Mucosa of rectum (tissue), 2 donors: ENCODE results near the gene IL34.
A peak's percentile ranks its signal among the peaks of the same experiment; 100 is the strongest.
"Not testable (repeated sequence)": the region's sequence is repeated elsewhere in the genome, so short reads cannot be mapped to it uniquely, and the experiment has no call there.

Experiments used
- H3K27ac ChIP-seq, 2 donors: one replicate each; pipeline ENCODE4 v1.7.0; 2013; ENCODE audit warnings: inconsistent platforms in 2 of 2, low read depth in 2 of 2, low read length in 2 of 2
- H3K27me3 ChIP-seq, 2 donors: one replicate each; pipeline ENCODE4 v1.7.0; 2013; ENCODE audit warnings: low read length in 2 of 2; ENCODE audit not compliant: control insufficient read depth in 2 of 2, insufficient read depth in 2 of 2
- H3K36me3 ChIP-seq, 2 donors: one replicate each; pipeline ENCODE4 v1.7.0; 2013; ENCODE audit warnings: low read length in 2 of 2; ENCODE audit not compliant: control insufficient read depth in 2 of 2, insufficient read depth in 2 of 2
- H3K4me1 ChIP-seq, 2 donors: one replicate each; pipeline ENCODE4 v1.7.0; 2013; ENCODE audit warnings: low read length in 2 of 2, mild to moderate bottlenecking in 1 of 2; ENCODE audit not compliant: control insufficient read depth in 2 of 2, insufficient read depth in 2 of 2
- H3K4me3 ChIP-seq, 2 donors: one replicate each; pipeline ENCODE4 v1.7.0; 2013; ENCODE audit warnings: low read length in 2 of 2
- H3K9ac ChIP-seq, 2 donors: one replicate each; pipeline ENCODE4 v1.7.0; 2013; ENCODE audit warnings: low read length in 2 of 2, low read depth in 1 of 2, mild to moderate bottlenecking in 1 of 2
- H3K9me3 ChIP-seq, 2 donors: one replicate each; pipeline ENCODE4 v1.7.0; 2013; ENCODE audit warnings: low read length in 2 of 2; ENCODE audit not compliant: control insufficient read depth in 2 of 2
- donor health status: healthy.
- donor health status: Normal muscosa, but diverticular disease.

Gene IL34

GRCh38 chr16:70632273-70632672, 14.1 kb upstream of the IL34 start:
- Histone ChIP-seq H3K27ac (no peak overlapping the region), H3K9ac (no peak overlapping the region), H3K9me3 (no peaks in the 10 kb centered on the region), H3K36me3 (no peaks in the 10 kb centered on the region), H3K4me3 (no peak overlapping the region), H3K27me3 (no peaks in the 10 kb centered on the region), H3K4me1 (no peaks in the 10 kb centered on the region)

- not testable (repeated sequence) for H3K27ac ChIP-seq, H3K4me3 ChIP-seq
Observed at GRCh38 chr16:70633617-70634016, 12.7 kb upstream of the IL34 start.

GRCh38 chr16:70634861-70635260, 11.5 kb upstream of the IL34 start:
- H3K9me3 ChIP-seq, result no peaks in the 10 kb centered on the region
- no peak overlapping the region for H3K9ac ChIP-seq
- no peak overlapping the region for H3K4me3 ChIP-seq
- H3K27ac ChIP-seq, result no peak overlapping the region
- H3K36me3 ChIP-seq, result no peaks in the 10 kb centered on the region
- H3K4me1 ChIP-seq, result no peaks in the 10 kb centered on the region
- no peaks in the 10 kb centered on the region for H3K27me3 ChIP-seq

More at GRCh38 chr16:70633617-70634016, 12.7 kb upstream of the IL34 start:
- not testable (repeated sequence) for H3K27me3 ChIP-seq, H3K4me1 ChIP-seq, H3K9me3 ChIP-seq, H3K9ac ChIP-seq, H3K36me3 ChIP-seq

- H3K4me1 ChIP-seq, result no peaks in the 10 kb centered on the region
Observed at GRCh38 chr16:70635336-70636016, 10.9 kb upstream of the IL34 start.

GRCh38 chr16:70638814-70639792, 7.3 kb upstream of the IL34 start:
- H3K27me3 ChIP-seq, result no peaks in the 10 kb centered on the region
- no peak overlapping the region for H3K9ac ChIP-seq
- no peak overlapping the region for H3K4me3 ChIP-seq
- H3K4me1 ChIP-seq, result no peaks in the 10 kb centered on the region
- H3K9me3 ChIP-seq, result no peaks in the 10 kb centered on the region
- no peaks in the 10 kb centered on the region for H3K36me3 ChIP-seq
- H3K27ac ChIP-seq, result peak overlapping the region; percentile 17 to 38

More at GRCh38 chr16:70635336-70636016, 10.9 kb upstream of the IL34 start:
- Histone ChIP-seq H3K9ac (no peak overlapping the region), H3K4me3 (no peak overlapping the region), H3K9me3 (no peaks in the 10 kb centered on the region), H3K27ac (no peak overlapping the region), H3K36me3 (no peaks in the 10 kb centered on the region), H3K27me3 (no peaks in the 10 kb centered on the region)

- H3K27me3 ChIP-seq, result no peaks in the 10 kb centered on the region
- no peaks in the 10 kb centered on the region for H3K9me3 ChIP-seq
- no peak overlapping the region for H3K27ac ChIP-seq
- no peak overlapping the region for H3K4me3 ChIP-seq
- H3K9ac ChIP-seq, result no peak overlapping the region
- no peaks in the 10 kb centered on the region for H3K4me1 ChIP-seq
- H3K36me3 ChIP-seq, result no peaks in the 10 kb centered on the region
Observed at GRCh38 chr16:70642633-70643032, 3.7 kb upstream of the IL34 start.

- not testable (repeated sequence) for H3K27ac ChIP-seq, H3K9ac ChIP-seq, H3K9me3 ChIP-seq, H3K27me3 ChIP-seq, H3K4me1 ChIP-seq, H3K4me3 ChIP-seq, H3K36me3 ChIP-seq
Observed at GRCh38 chr16:70643264-70643663, 3.1 kb upstream of the IL34 start.

DNA sequence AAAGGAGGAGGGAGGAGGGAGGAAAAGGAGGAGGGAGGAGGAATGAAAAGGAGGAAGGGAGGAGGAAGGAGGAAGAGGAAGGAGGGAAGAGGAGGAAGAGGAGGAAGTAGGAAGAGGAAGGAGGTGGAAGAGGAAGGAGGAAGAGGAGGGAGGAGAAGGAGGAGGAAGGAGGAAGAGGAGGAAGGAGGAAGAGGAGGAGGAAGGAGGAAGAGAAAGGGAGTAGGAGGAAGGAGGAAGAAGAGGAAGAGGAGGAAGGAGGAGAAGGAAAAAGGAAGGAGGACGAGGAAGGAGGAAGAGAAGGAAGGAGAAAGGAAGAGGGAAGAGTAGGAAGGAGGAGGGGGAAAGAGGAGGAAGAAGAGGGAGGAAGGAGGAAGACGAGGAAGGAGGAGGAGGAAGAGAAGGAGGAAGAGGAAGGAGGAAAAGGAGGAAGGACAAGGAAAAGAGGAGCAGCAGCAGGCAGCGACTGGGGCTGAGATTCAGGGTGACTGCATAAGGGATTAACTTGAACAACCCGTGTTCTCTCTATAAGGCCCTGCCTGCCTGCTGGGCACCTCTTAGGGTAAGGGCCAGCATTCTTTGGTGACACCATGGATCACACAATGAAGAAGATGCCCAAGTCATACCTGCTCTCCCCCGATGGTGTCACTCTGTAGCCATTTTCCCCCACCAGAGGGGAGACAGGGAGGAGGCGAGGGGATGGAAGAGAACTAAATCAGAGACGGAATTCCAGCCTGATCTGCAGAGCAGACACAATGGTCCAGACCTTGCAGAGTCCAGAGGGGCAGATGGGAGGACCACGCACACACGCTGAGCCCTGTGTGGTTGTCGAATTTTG, 1.4 kb upstream of the IL34 start:
- Histone ChIP-seq H3K9me3 (no peaks in the 10 kb centered on the region), H3K27ac (no peak overlapping the region), H3K4me3 (no peak overlapping the region), H3K36me3 (no peaks in the 10 kb centered on the region), H3K9ac (no peak overlapping the region), H3K27me3 (no peaks in the 10 kb centered on the region), H3K4me1 (no peaks in the 10 kb centered on the region)

DNA sequence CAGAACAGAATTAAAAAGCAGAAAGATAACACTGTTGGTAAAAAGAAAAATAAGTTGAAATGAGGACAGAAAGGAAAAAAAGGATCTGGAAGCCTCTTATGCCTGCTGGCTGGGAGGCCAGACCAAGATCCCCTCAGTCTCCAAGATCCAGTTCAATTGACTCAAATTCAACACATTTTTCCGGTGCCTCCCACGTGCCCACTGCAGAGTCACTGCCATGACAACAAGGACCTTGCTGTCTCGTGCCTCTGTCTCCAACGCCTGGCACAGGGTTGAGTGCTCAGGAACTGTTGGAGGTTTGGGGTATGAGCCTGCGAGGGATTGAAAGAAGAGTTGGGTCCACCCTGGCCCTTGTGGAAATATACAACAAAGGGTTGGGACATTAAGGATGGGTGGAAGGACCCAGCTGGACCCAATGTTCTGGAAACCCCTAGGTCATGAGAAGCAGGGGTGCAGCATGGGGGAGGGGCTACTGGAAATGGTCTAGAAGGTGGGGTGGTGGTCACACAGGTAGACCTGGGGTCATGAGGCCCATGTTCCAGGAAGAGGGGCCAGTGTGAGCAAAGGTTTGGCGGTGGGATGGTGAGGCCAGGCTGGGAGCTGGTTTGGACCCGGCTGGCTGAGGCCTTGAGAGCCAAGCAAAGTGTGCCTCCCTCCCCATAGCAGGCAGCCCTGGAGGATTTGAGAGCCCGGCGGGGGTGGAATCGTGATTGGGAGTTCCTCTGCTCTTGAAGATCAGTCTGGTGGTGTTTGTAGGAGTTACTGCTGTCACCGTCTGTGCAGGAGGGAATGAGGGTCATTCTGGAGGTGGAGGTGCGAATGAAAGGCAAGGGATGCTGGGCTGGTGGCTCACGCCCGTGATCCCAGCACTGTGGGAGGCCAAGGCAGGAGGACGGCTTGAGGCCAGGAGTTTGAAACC, 1.3 kb downstream of the IL34 start:
- Histone ChIP-seq H3K4me3 (no peak overlapping the region), H3K9me3 (no peaks in the 10 kb centered on the region), H3K27me3 (no peaks in the 10 kb centered on the region), H3K36me3 (no peaks in the 10 kb centered on the region), H3K9ac (no peak overlapping the region), H3K4me1 (no peaks in the 10 kb centered on the region), H3K27ac (no peak overlapping the region)
